ENCODE data around the gene PEX16. TPM values are rescaled to one million over a fixed set of nuclear protein-coding genes. Genes with fewer than 3 reads are reported as not detected.
A peak's percentile ranks its signal among the peaks of the same experiment; 100 is the strongest.

The PEX16 gene
- total RNA-seq, 2 donors from 2014 or later = 30.0 to 44.9 TPM

DNA sequence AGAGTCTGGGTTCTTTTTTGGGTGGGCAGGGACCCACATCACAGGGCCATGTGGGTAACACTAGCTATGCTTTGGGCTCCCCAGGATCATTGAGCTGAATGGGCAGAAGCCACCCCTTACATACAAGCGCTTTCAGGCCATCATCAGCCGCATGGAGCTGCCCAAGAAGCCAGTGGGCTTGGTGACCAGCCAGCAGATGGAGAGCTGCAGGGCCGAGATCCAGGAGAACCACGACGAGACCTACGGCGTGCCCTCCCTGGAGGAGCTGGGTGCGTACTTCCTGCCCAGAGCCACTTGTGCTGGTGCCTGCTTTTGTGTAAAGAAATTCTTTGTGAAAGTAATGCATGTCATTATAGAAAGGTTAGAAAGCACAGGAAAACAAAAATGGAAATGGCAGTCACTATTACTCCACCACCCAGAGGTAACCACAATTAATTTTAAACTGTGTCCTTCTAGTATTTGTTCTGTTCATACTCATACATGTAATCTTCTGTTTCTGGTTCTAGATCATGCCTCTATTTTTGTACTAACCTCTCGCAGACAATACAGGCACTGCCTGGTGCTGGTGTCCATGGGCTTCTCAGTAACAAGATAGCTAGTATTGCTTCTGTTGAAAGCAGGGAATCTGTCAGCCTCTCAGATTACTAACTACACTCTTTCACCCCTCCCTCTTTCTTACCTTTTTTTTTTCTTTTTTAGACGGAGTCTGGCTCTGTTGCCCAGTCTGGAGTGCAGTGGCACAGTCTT lies 56.7 kb downstream of the PEX16 start:
- H3K9ac ChIP-seq (ENCODE audit: low read depth in 2 of 2, low read length in 2 of 2) = no peak overlapping the region
- intact Hi-C loops (cut with DNase I) = no loop called here
- peak overlapping the region; percentile 49 for H3K27ac ChIP-seq
- H3K4me1 ChIP-seq = peaks cover 6% of the 10 kb centered on the region
- no peak overlapping the region for H3K4me3 ChIP-seq
- DNase-seq = no peak
- no peaks in the 10 kb centered on the region for H3K9me3 ChIP-seq
- TF ChIP-seq, protein P1, sequence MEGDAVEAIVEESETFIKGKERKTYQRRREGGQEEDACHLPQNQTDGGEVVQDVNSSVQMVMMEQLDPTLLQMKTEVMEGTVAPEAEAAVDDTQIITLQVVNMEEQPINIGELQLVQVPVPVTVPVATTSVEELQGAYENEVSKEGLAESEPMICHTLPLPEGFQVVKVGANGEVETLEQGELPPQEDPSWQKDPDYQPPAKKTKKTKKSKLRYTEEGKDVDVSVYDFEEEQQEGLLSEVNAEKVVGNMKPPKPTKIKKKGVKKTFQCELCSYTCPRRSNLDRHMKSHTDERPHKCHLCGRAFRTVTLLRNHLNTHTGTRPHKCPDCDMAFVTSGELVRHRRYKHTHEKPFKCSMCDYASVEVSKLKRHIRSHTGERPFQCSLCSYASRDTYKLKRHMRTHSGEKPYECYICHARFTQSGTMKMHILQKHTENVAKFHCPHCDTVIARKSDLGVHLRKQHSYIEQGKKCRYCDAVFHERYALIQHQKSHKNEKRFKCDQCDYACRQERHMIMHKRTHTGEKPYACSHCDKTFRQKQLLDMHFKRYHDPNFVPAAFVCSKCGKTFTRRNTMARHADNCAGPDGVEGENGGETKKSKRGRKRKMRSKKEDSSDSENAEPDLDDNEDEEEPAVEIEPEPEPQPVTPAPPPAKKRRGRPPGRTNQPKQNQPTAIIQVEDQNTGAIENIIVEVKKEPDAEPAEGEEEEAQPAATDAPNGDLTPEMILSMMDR (IDR thresholded peaks at IDR 0.05) = no peak
- H3K27me3 ChIP-seq = no peaks in the 10 kb centered on the region
- peaks cover 12% of the 10 kb centered on the region for H3K36me3 ChIP-seq

- no peaks in the 10 kb centered on the region for H3K9me3 ChIP-seq
- H3K27me3 ChIP-seq = no peaks in the 10 kb centered on the region
- intact Hi-C loops (cut with DNase I) = no loop called here
- peaks cover 6% of the 10 kb centered on the region for H3K4me1 ChIP-seq
- H3K36me3 ChIP-seq = peaks cover 11% of the 10 kb centered on the region
- H3K9ac ChIP-seq (ENCODE audit: low read depth in 2 of 2, low read length in 2 of 2) = peak overlapping the region in 1 of 2 donors; percentile 30
- DNase-seq = no peak
- TF ChIP-seq, protein P1 (IDR thresholded peaks at IDR 0.05) = no peak
- no peak overlapping the region for H3K4me3 ChIP-seq
- H3K27ac ChIP-seq = peak overlapping the region; percentile 49
Observed at GRCh38 chr11:45860348-45860747, 57.3 kb downstream of the PEX16 start.

Other genes starting within 250 kb of the PEX16 start
- gene SLC35C1, start 112.7 kb downstream of the PEX16 start, total RNA-seq = 10 to 100 TPM; 37.5 to 45.2 TPM
- 10 to 100 TPM; 18.5 to 30.2 TPM for gene CRY2, start 70.4 kb downstream of the PEX16 start, total RNA-seq
- 1 to 10 TPM; 2.4 to 3.6 TPM for gene MAPK8IP1, start 32.2 kb downstream of the PEX16 start, total RNA-seq
- gene FREY1, start 10.6 kb downstream of the PEX16 start, total RNA-seq = 1 to 10 TPM in 1 of 2 donors, not detected in 1; 1.1 TPM
- 1 to 10 TPM; 4.1 to 7.5 TPM for gene LARGE2, start 4.8 kb upstream of the PEX16 start, total RNA-seq
- gene PHF21A, start 203.6 kb upstream of the PEX16 start, total RNA-seq = 10 to 100 TPM; 17.0 to 19.1 TPM